Activated CD4-positive, alpha-beta T cell treated with anti-CD3 and anti-CD28 coated beads for 36 hours (primary cell): ENCODE measurements around the gene LAIR2. TPM values are rescaled to one million over a fixed set of nuclear protein-coding genes. Genes with fewer than 3 reads are reported as not detected.

Source experiments
- ATAC-seq: fragments of 200-7000 bp; cut with Tn5 transposase; one replicate; pipeline ENCODE4 v1.10.0; 2021; ENCODE audit warnings: mild to moderate bottlenecking, moderate library complexity
- CTCF ChIA-PET: fragments of 350-600 bp; sonication (Branson Sonifier 250); formaldehyde crosslinking; loops from one replicate; lab custom pipeline; 2021; ENCODE audit warnings: antibody characterized with exemption; lab: Charles Lee
- POLR2A ChIA-PET: fragments of 350-600 bp; sonication (Branson Sonifier 250); formaldehyde crosslinking; loops from one replicate; lab custom pipeline; 2021; ENCODE audit warnings: antibody characterized with exemption, inconsistent platforms; lab: Charles Lee
- DNase-seq: peaks from one replicate; pipeline ENCODE4 v3.0.0-alpha.2; 2020
- H3K27ac Mint-ChIP-seq: one replicate; pipeline ENCODE4 v1.8.0; 2021; ENCODE audit warnings: mixed read lengths
- H3K27me3 Mint-ChIP-seq: one replicate; pipeline ENCODE4 v1.8.0; 2021; ENCODE audit warnings: mixed read lengths
- H3K36me3 Mint-ChIP-seq: one replicate; pipeline ENCODE4 v1.8.0; 2021; ENCODE audit warnings: low read depth, mixed read lengths
- H3K4me1 Mint-ChIP-seq: one replicate; pipeline ENCODE4 v1.8.0; 2021; ENCODE audit warnings: mixed read lengths
- H3K4me3 Mint-ChIP-seq: one replicate; pipeline ENCODE4 v1.8.0; 2021; ENCODE audit warnings: mild to moderate bottlenecking, moderate library complexity, mixed read lengths
- H3K9me3 Mint-ChIP-seq: one replicate; pipeline ENCODE4 v1.8.0; 2021; ENCODE audit warnings: low read depth, mixed read lengths
- intact Hi-C, 2 experiments: fragments of 100-400 bp; cut with DNase I in 1 of 2; cut with micrococcal nuclease in 1 of 2; formaldehyde crosslinking; loops; one replicate each; pipeline versions ENCODE4 v1.14.2 to v1.15.1; 2022 to 2024; cut with DNase I, micrococcal nuclease
- total RNA-seq, 2 experiments: library from RNA; stranded (reverse); gene quantifications; one replicate each; pipeline ENCODE4 v1.2.3, GENCODE V29; 2021

The LAIR2 gene
- total RNA-seq, 2 experiments from 2014 or later, result 3.7 to 5.1 TPM

- peak; percentile 79 for ATAC-seq
- ChIA-PET CTCF (interaction anchor here (0.6 to 1.4 kb wide), 2 partner anchors 40 to 165 kb away, joined by 5 read pairs; no protein-coding TSS in a partner anchor), POLR2A (interaction anchor here (0.6 kb wide), 1 partner anchor 1565 kb away, joined by 4 read pairs; no protein-coding TSS in a partner anchor)
- Mint-ChIP-seq H3K27ac (peak overlapping the region; percentile 82), H3K36me3 (no peaks in the 10 kb centered on the region), H3K4me3 (peak overlapping the region; percentile 9), H3K27me3 (peaks cover 17% of the 10 kb centered on the region), H3K9me3 (peaks cover 2% of the 10 kb centered on the region), H3K4me1 (peaks cover 58% of the 10 kb centered on the region)
- intact Hi-C loops, result no loop called here
- DNase-seq, result peak; percentile 69
These were observed 16.2 kb downstream of the LAIR2 start for GRCh38 chr19:54518844-54519243.

- ChIA-PET CTCF (interaction anchor here (2.1 kb wide), 1 partner anchor 40 kb away, joined by 6 read pairs; no protein-coding TSS in a partner anchor), POLR2A (no interaction called here)
- Mint-ChIP-seq H3K9me3 (peaks cover 2% of the 10 kb centered on the region), H3K4me1 (peaks cover 64% of the 10 kb centered on the region), H3K27me3 (peaks cover 9% of the 10 kb centered on the region), H3K36me3 (no peaks in the 10 kb centered on the region), H3K27ac (peak overlapping the region; percentile 85), H3K4me3 (peak overlapping the region; percentile 53)
- peak; percentile 49 for DNase-seq
- ATAC-seq, result peak; percentile 26
- intact Hi-C loops, result loop anchor here in 1 of 2 experiments (5.0 kb wide), 1 partner anchor 39 kb away; no protein-coding TSS in a partner anchor
These were observed 18.6 kb downstream of the LAIR2 start for GRCh38 chr19:54521022-54521859.

- ChIA-PET POLR2A (no interaction called here), CTCF (interaction anchor here (2.1 kb wide), 1 partner anchor 41 kb away, joined by 6 read pairs; no protein-coding TSS in a partner anchor)
- Mint-ChIP-seq H3K27me3 (peaks cover 5% of the 10 kb centered on the region), H3K4me1 (peaks cover 64% of the 10 kb centered on the region), H3K4me3 (peak overlapping the region; percentile 12), H3K36me3 (no peaks in the 10 kb centered on the region), H3K9me3 (peaks cover 2% of the 10 kb centered on the region), H3K27ac (peak overlapping the region; percentile 85)
- DNase-seq (no peak), ATAC-seq (no peak)
- intact Hi-C loops, result loop anchor here (2.0 to 5.0 kb wide), 2 partner anchors 40 to 57 kb away; no protein-coding TSS in a partner anchor
These were observed 19.4 kb downstream of the LAIR2 start for GRCh38 chr19:54521860-54522513.

GRCh38 chr19:54523403-54523802, 20.8 kb downstream of the LAIR2 start:
- peaks cover 60% of the 10 kb centered on the region for H3K4me1 Mint-ChIP-seq
- H3K27ac Mint-ChIP-seq, result peak overlapping the region; percentile 72
- peak; percentile 84 for DNase-seq
- ATAC-seq, result peak; percentile 82
- H3K36me3 Mint-ChIP-seq, result peaks cover 2% of the 10 kb centered on the region
- POLR2A ChIA-PET, result no interaction called here
- peaks cover 3% of the 10 kb centered on the region for H3K9me3 Mint-ChIP-seq
- H3K27me3 Mint-ChIP-seq, result peaks cover 4% of the 10 kb centered on the region
- intact Hi-C loops, result loop anchor here (2.0 to 5.0 kb wide), 2 partner anchors 41 to 59 kb away; no protein-coding TSS in a partner anchor
- H3K4me3 Mint-ChIP-seq, result no peak overlapping the region
- CTCF ChIA-PET, result interaction anchor here (0.6 kb wide), 3 partner anchors 16 to 274 kb away, joined by 3 to 4 read pairs (median 4); no protein-coding TSS in a partner anchor

- peaks cover 12% of the 10 kb centered on the region for H3K27me3 Mint-ChIP-seq
- POLR2A ChIA-PET, result no interaction called here
- ATAC-seq, result no peak
- H3K27ac Mint-ChIP-seq, result no peak overlapping the region
- intact Hi-C loops, result no loop called here
- H3K4me1 Mint-ChIP-seq, result peaks cover 52% of the 10 kb centered on the region
- no peak for DNase-seq
- peaks cover 3% of the 10 kb centered on the region for H3K9me3 Mint-ChIP-seq
- CTCF ChIA-PET, result interaction anchor here (0.6 to 1.0 kb wide), 2 partner anchors 128 to 1109 kb away, joined by 3 read pairs; no protein-coding TSS in a partner anchor
- peaks cover 2% of the 10 kb centered on the region for H3K36me3 Mint-ChIP-seq
- H3K4me3 Mint-ChIP-seq, result no peak overlapping the region
These were observed 23.0 kb downstream of the LAIR2 start for GRCh38 chr19:54525636-54526035.

- Mint-ChIP-seq H3K36me3 (peaks cover 2% of the 10 kb centered on the region), H3K9me3 (peaks cover 3% of the 10 kb centered on the region), H3K27ac (no peak overlapping the region), H3K4me3 (no peak overlapping the region), H3K27me3 (peaks cover 19% of the 10 kb centered on the region), H3K4me1 (peaks cover 39% of the 10 kb centered on the region)
- DNase-seq (no peak), ATAC-seq (no peak)
- intact Hi-C loops, result no loop called here
- POLR2A ChIA-PET, result no interaction called here
- CTCF ChIA-PET, result no interaction called here
These were observed 24.3 kb downstream of the LAIR2 start for GRCh38 chr19:54526972-54527371.

GRCh38 chr19:54530866-54531265, 28.2 kb downstream of the LAIR2 start:
- H3K27ac Mint-ChIP-seq, result no peak overlapping the region
- H3K4me3 Mint-ChIP-seq, result no peak overlapping the region
- no peak for DNase-seq
- H3K4me1 Mint-ChIP-seq, result peaks cover 24% of the 10 kb centered on the region
- H3K36me3 Mint-ChIP-seq, result peaks cover 2% of the 10 kb centered on the region
- H3K9me3 Mint-ChIP-seq, result peaks cover 3% of the 10 kb centered on the region
- ChIA-PET CTCF (interaction anchor here (0.7 kb wide), 1 partner anchor 13 kb away, joined by 3 read pairs; no protein-coding TSS in a partner anchor), POLR2A (no interaction called here)
- no peak for ATAC-seq
- H3K27me3 Mint-ChIP-seq, result peaks cover 45% of the 10 kb centered on the region
- intact Hi-C loops, result no loop called here

GRCh38 chr19:54532528-54532927, 29.9 kb downstream of the LAIR2 start:
- POLR2A ChIA-PET, result no interaction called here

GRCh38 chr19:54533476-54533875, 30.8 kb downstream of the LAIR2 start:
- no peak for DNase-seq
- Mint-ChIP-seq H3K4me1 (peaks cover 17% of the 10 kb centered on the region), H3K9me3 (no peaks in the 10 kb centered on the region), H3K27me3 (peaks cover 54% of the 10 kb centered on the region), H3K27ac (no peak overlapping the region), H3K4me3 (no peak overlapping the region), H3K36me3 (no peaks in the 10 kb centered on the region)
- ChIA-PET CTCF (no interaction called here), POLR2A (no interaction called here)
- intact Hi-C loops, result no loop called here
- no peak for ATAC-seq

More at GRCh38 chr19:54532528-54532927, 29.9 kb downstream of the LAIR2 start:
- Mint-ChIP-seq H3K4me3 (no peak overlapping the region), H3K36me3 (peaks cover 2% of the 10 kb centered on the region), H3K9me3 (no peaks in the 10 kb centered on the region), H3K4me1 (peaks cover 24% of the 10 kb centered on the region), H3K27ac (peak overlapping the region; percentile 60), H3K27me3 (peaks cover 56% of the 10 kb centered on the region)
- DNase-seq (no peak), ATAC-seq (peak; percentile 84)
- intact Hi-C loops, result no loop called here
- CTCF ChIA-PET, result interaction anchor here (0.8 kb wide), 1 partner anchor 142 kb away, joined by 4 read pairs; no protein-coding TSS in a partner anchor

- H3K27ac Mint-ChIP-seq, result no peak overlapping the region
- ChIA-PET CTCF (no interaction called here), POLR2A (no interaction called here)
- intact Hi-C loops, result no loop called here
- ATAC-seq (no peak), DNase-seq (no peak)
- no peaks in the 10 kb centered on the region for H3K36me3 Mint-ChIP-seq
- H3K27me3 Mint-ChIP-seq, result peaks cover 52% of the 10 kb centered on the region
- H3K4me1 Mint-ChIP-seq, result peaks cover 10% of the 10 kb centered on the region
- no peaks in the 10 kb centered on the region for H3K9me3 Mint-ChIP-seq
- no peak overlapping the region for H3K4me3 Mint-ChIP-seq
These were observed 31.5 kb downstream of the LAIR2 start for GRCh38 chr19:54534156-54534555.

GRCh38 chr19:54535601-54536000, 33.0 kb downstream of the LAIR2 start:
- intact Hi-C loops, result no loop called here
- POLR2A ChIA-PET, result no interaction called here
- H3K4me1 Mint-ChIP-seq, result peaks cover 9% of the 10 kb centered on the region
- CTCF ChIA-PET, result no interaction called here
- peaks cover 49% of the 10 kb centered on the region for H3K27me3 Mint-ChIP-seq
- H3K9me3 Mint-ChIP-seq, result no peaks in the 10 kb centered on the region
- ATAC-seq, result no peak
- no peaks in the 10 kb centered on the region for H3K36me3 Mint-ChIP-seq
- no peak for DNase-seq
- no peak overlapping the region for H3K27ac Mint-ChIP-seq
- no peak overlapping the region for H3K4me3 Mint-ChIP-seq
